Endothelial cell of umbilical vein (primary cell): ENCODE measurements around the gene PLA2G4B. TPM values are rescaled to one million over a fixed set of nuclear protein-coding genes. Genes with fewer than 3 reads are reported as not detected.

Experiments
- BruUV-seq: library from RNA; stranded (reverse); fragments of 400-500 nt; replicated peaks from 2 replicates; lab custom pipeline; 2021; lab: Mats Ljungman, UMichigan
- CTCF ChIA-PET: fragments of 300-600, 350-600 bp; sonication (Branson Sonifier 250); formaldehyde crosslinking; loops from one replicate; lab custom pipeline; 2021; ENCODE audit warnings: antibody characterized with exemption, inconsistent platforms; lab: Charles Lee
- POLR2A ChIA-PET: fragments of 300-600, 350-600 bp; sonication (Branson Sonifier 250); formaldehyde crosslinking; loops from one replicate; lab custom pipeline; 2021; ENCODE audit warnings: antibody characterized with exemption, inconsistent platforms; lab: Charles Lee
- DNase-seq: peaks from one replicate; pipeline ENCODE4 v3.0.0-alpha.2; 2011; ENCODE audit warnings: low read depth, low spot score
- FAIRE-seq: peaks from 2 replicates; lab custom pipeline; 2011; peaks lifted over from hg19 to GRCh38; lab: Jason Lieb, UNC
- H2AFZ ChIP-seq: 2 replicates; pipeline ENCODE4 v1.6.0; 2012; ENCODE audit warnings: low read depth, low read length, control low read depth, inconsistent platforms
- H3K27ac ChIP-seq: 2 replicates; pipeline ENCODE4 v1.5.1; 2011; ENCODE audit warnings: low read depth, mild to moderate bottlenecking, control low read depth, low read length, moderate library complexity; ENCODE audit not compliant: insufficient read depth
- H3K27me3 ChIP-seq, 2 experiments: 2 replicates each; pipeline versions ENCODE4 v1.6.0 to v1.6.1; 2011; ENCODE audit warnings: low read length in 2 of 2, mixed read lengths in 1 of 2; ENCODE audit not compliant: control insufficient read depth in 2 of 2, insufficient read depth in 2 of 2
- H3K36me3 ChIP-seq, 2 experiments: 2 replicates in 1 of 2; 3 replicates in 1 of 2; pipeline ENCODE4 v1.5.1; 2011; ENCODE audit warnings: low read length in 2 of 2, mild to moderate bottlenecking in 1 of 2, moderate library complexity in 1 of 2; ENCODE audit not compliant: control insufficient read depth in 2 of 2, insufficient read depth in 2 of 2; ENCODE audit errors: extremely low read depth in 1 of 2
- H3K4me1 ChIP-seq: 3 replicates; pipeline ENCODE4 v1.5.1; 2011; ENCODE audit warnings: mild to moderate bottlenecking, low read length; ENCODE audit not compliant: control insufficient read depth, insufficient read depth; ENCODE audit errors: extremely low read depth
- H3K4me2 ChIP-seq: 2 replicates; pipeline ENCODE4 v1.6.1; 2011; ENCODE audit warnings: low read length, control low read depth, mixed read lengths; ENCODE audit not compliant: insufficient read depth
- H3K4me3 ChIP-seq, 3 experiments: fragments of 200-600 bp in 1 of 3; sonication (generic), shearing (Covaris generic) in 1 of 3; replicated peaks in 1 of 3; 2 replicates each; pipeline ENCODE4 v1.5.1; 2011 to 2016; ENCODE audit warnings: control low read depth in 3 of 3, low read length in 3 of 3, mild to moderate bottlenecking in 2 of 3, inconsistent platforms in 1 of 3, low read depth in 1 of 3, moderate library complexity in 1 of 3; ENCODE audit not compliant: insufficient read depth in 1 of 3
- H3K79me2 ChIP-seq: 2 replicates; pipeline ENCODE4 v1.6.0; 2012; ENCODE audit warnings: low read length, inconsistent platforms; ENCODE audit not compliant: control insufficient read depth, insufficient read depth
- H3K9ac ChIP-seq: replicated peaks from 2 replicates; pipeline ENCODE3; 2011; ENCODE audit warnings: low read length, control low read depth; ENCODE audit not compliant: insufficient read depth; ENCODE audit errors: extremely low read depth
- H3K9me1 ChIP-seq: replicated peaks from 3 replicates; pipeline ENCODE4 v1.6.0; 2011; ENCODE audit warnings: mild to moderate bottlenecking, low read length; ENCODE audit not compliant: control insufficient read depth, insufficient read depth; ENCODE audit errors: extremely low read depth
- H3K9me3 ChIP-seq: replicated peaks from 2 replicates; pipeline ENCODE4 v1.5.1; 2012; ENCODE audit warnings: low read length, inconsistent platforms; ENCODE audit not compliant: control insufficient read depth, insufficient read depth
- H4K20me1 ChIP-seq: replicated peaks from 2 replicates; pipeline ENCODE3; 2011; ENCODE audit warnings: mild to moderate bottlenecking, low read length; ENCODE audit not compliant: control insufficient read depth, insufficient read depth; ENCODE audit errors: extremely low read depth
- CTCF ChIP-seq, 2 donors: IDR thresholded peaks; 1 replicate in 1 of 2; 2 replicates in 1 of 2; pipeline ENCODE4 v1.5.1; 2011; ENCODE audit warnings: low read length in 2 of 2, mild to moderate bottlenecking in 2 of 2, moderate library complexity in 2 of 2, control low read depth in 1 of 2, inconsistent platforms in 1 of 2, low read depth in 1 of 2; ENCODE audit not compliant: insufficient read depth in 1 of 2; ENCODE audit errors: extremely low read depth in 1 of 2
- FOS ChIP-seq: IDR thresholded peaks from 2 replicates; pipeline ENCODE4 v1.6.1; 2011; ENCODE audit warnings: mild to moderate bottlenecking, low read length, moderate library complexity, borderline replicate concordance; ENCODE audit not compliant: insufficient read depth
- POLR2AphosphoS5 ChIP-seq: IDR thresholded peaks from 2 replicates; pipeline ENCODE4 v1.6.1; 2012; ENCODE audit warnings: low read depth, mild to moderate bottlenecking, control low read depth, low read length, moderate library complexity; ENCODE audit not compliant: insufficient read depth
- dilution Hi-C: fragments of 300-500 bp; cut with MboI; formaldehyde crosslinking; loops from one replicate; pipeline ENCODE4 v1.15.0; 2019; ENCODE audit warnings: low sequenced_read_pairs; ENCODE audit not compliant: extremely low pct_ligation_motif_present
- intact Hi-C: fragments of 100-400 bp; cut with micrococcal nuclease; formaldehyde crosslinking; loops from one replicate; pipeline ENCODE4 v1.10.0; 2022
- polyA plus RNA-seq, 4 experiments: library from polyadenylated mRNA; depleted of rRNA in 3 of 4; stranded (reverse) in 3 of 4; unstranded in 1 of 4; fragments of >200 nt; gene quantifications; 2 replicates each; pipeline versions ENCODE4 v1.2.1 to v1.2.3, GENCODE V29; 2011 to 2012; ENCODE audit warnings: missing spikeins in 1 of 4
- total RNA-seq: library from RNA; stranded (reverse); gene quantifications from 2 replicates; pipeline ENCODE4 v1.2.3, GENCODE V29; 2021

PLA2G4B gene
- total and polyA plus RNA-seq, 2 donors (not counting 3 experiments of a cell fraction or from before 2014, with no cell fraction given): 4.0 to 7.9 TPM

GRCh38 chr15:41809526-41810220 lies 29.0 kb upstream of the PLA2G4B start:
- ChIA-PET CTCF (interaction anchor here (0.6 to 15.9 kb wide), 11 partner anchors 9 to 346 kb away, joined by 3 to 754 read pairs (median 5); partner anchors contain the start of gene MAPKBP1), POLR2A (interaction anchor here (1.3 to 2.1 kb wide), 3 partner anchors 13 to 36 kb away, joined by 3 to 10 read pairs (median 9); partner anchors contain the start of gene MAPKBP1)
- H3K27ac ChIP-seq: no peak overlapping the region
- H4K20me1 ChIP-seq: no peaks in the 10 kb centered on the region
- dilution Hi-C loops: no loop called here
- H3K36me3 ChIP-seq: peaks cover 3 to 17% of the 10 kb centered on the region in 2 experiments
- H3K9ac ChIP-seq: no peak overlapping the region
- no peak for DNase-seq
- H3K4me1 ChIP-seq: peaks cover 15% of the 10 kb centered on the region
- FAIRE-seq: no peak
- H3K9me1 ChIP-seq: no peaks in the 10 kb centered on the region
- intact Hi-C loops: loop anchor here (2.0 kb wide), 1 partner anchor 343 kb away; no protein-coding TSS in a partner anchor
- H2AFZ ChIP-seq: no peak overlapping the region
- no peaks in the 10 kb centered on the region for H3K9me3 ChIP-seq
- peaks cover 11% of the 10 kb centered on the region for H3K79me2 ChIP-seq
- H3K27me3 ChIP-seq: no peaks in the 10 kb centered on the region
- H3K4me2 ChIP-seq: no peak overlapping the region
- no peak overlapping the region for H3K4me3 ChIP-seq
- no peak for TF ChIP-seq FOS
- TF ChIP-seq POLR2AphosphoS5: no peak
- TF ChIP-seq CTCF (IDR thresholded peaks at IDR 0.05; ENCODE audit: extremely low read depth in 1 of 2, insufficient read depth in 1 of 2, low read depth in 1 of 2, low read length in 2 of 2): no peak
- BruUV-seq: no TSS peak
